HG03432 (cell line): ENCODE data around the gene ATP8B4.
"Not testable (repeated sequence)": the region's sequence is repeated elsewhere in the genome, so short reads cannot be mapped to it uniquely, and the experiment has no call there.

Experiments
- ATAC-seq: cut with Tn5 transposase; IDR thresholded peaks from one replicate; pipeline ENCODE4 v1.9.1; 2021; ENCODE audit warnings: mild to moderate bottlenecking, moderate library complexity; ENCODE audit not compliant: unreplicated experiment

The ATP8B4 gene

GRCh38 chr15:50109076-50109987 is 9.7 kb downstream of the ATP8B4 start:
- ATAC-seq = no peak

DNA sequence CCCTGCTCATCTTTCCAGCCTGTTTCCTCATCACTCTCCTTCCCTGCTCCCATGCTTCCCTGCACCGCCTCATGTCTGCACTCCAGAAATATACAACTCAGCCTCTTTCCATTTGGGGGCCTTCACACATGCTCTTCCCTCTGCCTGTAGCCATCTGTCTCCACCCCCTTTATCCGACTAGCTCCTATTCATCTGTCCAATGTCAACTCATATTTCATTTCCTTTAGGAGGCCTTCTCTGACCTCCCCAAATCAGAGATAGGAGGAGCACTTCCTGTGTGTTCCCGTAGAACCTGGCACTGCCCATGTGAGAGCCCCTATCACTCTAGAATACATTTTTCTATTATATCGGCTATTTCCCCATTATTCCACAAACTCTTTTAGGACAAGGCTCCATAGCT is 10.6 kb downstream of the ATP8B4 start:
- ATAC-seq = no peak

DNA sequence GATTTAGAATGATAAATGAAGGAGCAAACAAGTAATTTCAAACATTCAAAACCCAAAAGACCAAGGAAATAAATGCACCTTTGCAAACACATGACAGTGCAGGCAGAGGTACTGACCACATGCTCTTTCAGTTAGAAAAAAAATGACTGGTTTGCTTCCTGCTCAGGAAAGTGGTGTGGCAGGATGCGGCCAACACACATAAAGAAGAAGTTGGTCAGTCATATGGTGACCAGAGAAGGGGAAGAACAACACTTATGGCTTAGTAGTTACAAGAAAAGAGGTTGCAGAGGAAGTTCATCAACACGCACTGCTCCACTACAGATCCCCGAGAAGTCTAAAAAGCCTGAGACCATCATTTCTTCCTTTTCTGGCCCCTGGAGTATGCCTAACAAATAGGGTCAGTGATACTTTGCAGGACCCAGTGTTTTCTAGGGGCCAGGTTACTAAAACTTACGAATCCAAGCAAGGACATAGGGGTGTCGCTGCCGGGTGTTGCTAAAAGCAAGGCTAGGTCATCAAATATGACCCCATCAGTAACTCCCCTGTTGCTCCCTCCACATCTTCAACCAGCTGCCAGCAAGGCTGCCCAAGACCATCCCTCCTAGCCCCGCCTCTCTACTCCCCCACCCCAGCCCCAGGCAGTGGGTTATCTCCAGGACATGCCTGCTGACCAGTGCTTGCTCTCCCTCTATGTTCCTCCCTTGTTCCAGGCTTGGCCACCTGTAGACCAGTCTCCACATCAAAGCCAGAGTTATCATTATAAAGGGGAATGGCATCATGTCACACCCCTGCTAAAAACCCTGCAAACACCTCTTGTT is 11.2 kb downstream of the ATP8B4 start:
- peak; percentile 95 for ATAC-seq

DNA sequence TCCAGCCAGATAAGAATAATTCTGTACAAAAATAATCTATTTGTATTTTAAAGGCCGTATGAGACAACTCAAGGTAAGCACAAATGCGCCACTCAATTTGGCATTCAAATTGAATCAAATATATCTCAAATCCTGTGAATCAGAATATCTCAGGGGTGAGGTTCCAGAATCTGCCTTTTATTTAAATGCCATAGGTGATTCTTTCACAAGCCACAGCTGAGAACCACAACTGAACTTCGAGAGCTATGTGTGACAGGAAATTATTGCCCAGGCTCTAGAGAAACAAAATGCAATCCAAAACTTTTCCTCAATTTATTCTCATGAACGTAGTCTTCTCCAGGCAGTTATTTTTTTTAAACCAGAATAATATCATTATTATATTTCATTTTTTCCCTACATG is 11.9 kb downstream of the ATP8B4 start:
- no peak for ATAC-seq

GRCh38 chr15:50106457-50106856 is 12.6 kb downstream of the ATP8B4 start:
- no peak for ATAC-seq

GRCh38 chr15:50100486-50100885 is 18.5 kb downstream of the ATP8B4 start:
- no peak for ATAC-seq

- no peak for ATAC-seq
These were observed 20.5 kb downstream of the ATP8B4 start for GRCh38 chr15:50098545-50098944.

GRCh38 chr15:50095938-50096821 is 22.9 kb downstream of the ATP8B4 start:
- no peak for ATAC-seq

GRCh38 chr15:50089386-50089785 is 29.6 kb downstream of the ATP8B4 start:
- ATAC-seq = not testable (repeated sequence)

GRCh38 chr15:50084932-50085331 is 34.1 kb downstream of the ATP8B4 start:
- ATAC-seq = no peak

GRCh38 chr15:50083424-50084025 is 35.5 kb downstream of the ATP8B4 start:
- no peak for ATAC-seq

GRCh38 chr15:50082066-50082465 is 37.0 kb downstream of the ATP8B4 start:
- ATAC-seq = no peak

DNA sequence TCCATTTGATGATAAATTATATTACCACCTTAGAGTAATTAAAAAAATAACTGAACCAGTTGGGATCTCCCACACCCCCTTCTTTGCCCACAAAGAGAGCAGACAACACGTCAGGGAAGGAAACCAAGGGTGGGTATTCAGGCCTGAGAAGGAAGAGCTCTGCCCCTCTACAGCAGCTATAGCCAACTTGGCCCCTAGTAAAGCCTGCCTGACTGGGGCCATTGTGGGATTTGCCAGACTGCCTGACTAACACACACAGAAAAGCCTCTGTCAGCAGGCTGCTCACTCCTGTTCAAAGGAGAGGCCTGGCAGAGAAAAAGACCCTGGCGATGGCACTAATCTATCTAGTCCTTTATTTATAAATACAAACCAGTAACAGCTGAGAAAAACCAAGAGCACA is 41.4 kb downstream of the ATP8B4 start:
- no peak for ATAC-seq

DNA sequence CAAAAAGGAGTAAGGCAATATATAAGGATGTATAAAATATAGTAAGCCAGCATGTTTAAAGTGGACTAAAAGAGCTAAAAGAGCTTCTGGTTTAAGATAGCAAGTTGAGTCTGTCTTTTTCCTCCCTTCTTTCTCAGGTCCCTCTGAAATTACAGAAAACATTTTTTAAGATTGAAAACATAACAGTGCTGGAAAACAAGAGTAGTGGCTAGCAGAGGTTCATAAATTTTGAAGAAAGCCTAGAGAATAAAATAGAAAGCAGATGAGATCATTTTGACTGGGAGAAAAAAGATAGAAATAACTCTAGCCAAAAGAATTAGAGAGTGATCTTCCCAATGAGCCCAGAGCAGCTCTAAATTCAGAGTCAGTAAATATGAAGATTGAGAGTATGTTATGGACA is 41.9 kb downstream of the ATP8B4 start:
- no peak for ATAC-seq

GRCh38 chr15:50075319-50075718 is 43.7 kb downstream of the ATP8B4 start:
- ATAC-seq = no peak

DNA sequence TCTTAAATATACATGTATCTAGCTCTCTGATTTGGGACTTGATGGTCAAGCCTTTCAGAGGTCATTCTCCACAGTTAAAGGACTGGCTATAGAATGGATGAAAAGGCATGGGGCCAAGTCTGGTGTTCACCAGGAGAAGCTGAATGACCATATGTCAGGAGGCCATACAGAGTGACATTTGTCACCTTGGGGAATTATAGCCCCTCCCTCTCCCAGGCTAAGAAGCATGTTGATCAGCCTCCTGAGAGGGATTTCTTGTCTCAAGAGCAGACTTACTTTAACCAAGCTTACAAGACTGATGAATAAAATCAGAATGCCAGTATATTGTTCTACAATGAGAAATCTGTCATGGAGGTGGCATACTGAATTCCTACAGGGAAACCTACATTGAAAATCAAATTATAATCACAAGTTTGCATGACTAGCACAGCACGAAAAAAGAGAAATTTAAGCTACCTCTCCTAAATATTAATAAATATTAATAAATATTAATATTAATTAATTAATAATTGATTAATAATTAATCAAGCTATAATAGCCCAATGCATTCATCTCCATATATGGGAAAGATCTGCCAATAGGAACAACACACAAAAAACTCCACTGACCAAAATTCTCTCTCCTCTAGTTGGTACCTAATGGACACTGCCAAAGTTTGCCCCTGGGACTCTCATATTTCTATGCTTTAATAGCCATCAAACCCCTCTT is 47.3 kb downstream of the ATP8B4 start:
- no peak for ATAC-seq

GRCh38 chr15:50068016-50068415 is 51.0 kb downstream of the ATP8B4 start:
- no peak for ATAC-seq

DNA sequence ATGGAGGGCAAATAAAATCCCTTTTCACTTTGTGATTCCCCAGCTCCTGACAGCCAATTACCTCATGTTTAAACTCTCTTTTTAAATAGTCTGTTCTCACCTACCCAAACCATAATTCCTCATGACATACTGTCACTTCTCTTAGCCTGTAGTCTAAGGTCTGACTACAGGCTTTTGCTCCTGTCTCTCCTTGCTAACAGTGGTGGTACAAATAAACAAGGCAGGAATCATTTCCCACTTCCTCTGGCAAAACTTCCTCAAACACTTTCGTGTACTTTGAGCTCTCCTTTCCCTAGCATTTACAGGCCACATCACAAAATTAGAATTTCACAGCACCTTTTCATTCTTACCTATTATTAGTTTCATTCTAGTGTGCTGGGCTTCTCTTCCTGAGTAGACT is 51.8 kb downstream of the ATP8B4 start:
- no peak for ATAC-seq

DNA sequence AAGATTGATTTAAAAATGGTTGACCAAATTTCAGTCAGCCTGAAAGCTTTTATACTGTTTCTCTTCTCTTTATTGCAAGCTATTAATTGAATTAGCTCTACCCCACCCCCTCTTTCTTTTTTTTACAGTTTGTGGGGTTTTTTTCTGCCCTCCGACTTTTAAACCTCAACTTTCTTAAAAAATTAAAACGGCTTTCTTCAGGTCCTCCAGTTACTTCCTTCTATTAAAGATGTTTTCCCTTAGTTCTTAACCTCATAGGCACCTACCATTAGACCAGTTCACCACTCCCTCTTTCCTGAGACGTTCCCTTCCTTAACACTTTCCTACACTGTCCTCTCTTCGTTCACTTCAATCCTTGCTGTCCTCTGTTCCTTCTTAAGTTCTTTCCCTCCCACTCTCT is 52.4 kb downstream of the ATP8B4 start:
- no peak for ATAC-seq

- no peak for ATAC-seq
These were observed 52.8 kb downstream of the ATP8B4 start for GRCh38 chr15:50066202-50066601.
